MCF 10A (cell line): ENCODE data around the gene SUSD3. TPM values are rescaled to one million over a fixed set of nuclear protein-coding genes. Genes with fewer than 3 reads are reported as not detected.

Source experiments
- BruUV-seq: library from RNA; stranded (reverse); fragments of 400-500 nt; replicated peaks from 2 replicates; lab custom pipeline; 2021; lab: Mats Ljungman, UMichigan
- CTCF ChIA-PET: fragments of 300-600 bp; sonication (Branson Sonifier 250); formaldehyde crosslinking; extraction: SDS; loops from one replicate; lab custom pipeline; 2021; ENCODE audit warnings: antibody characterized with exemption, inconsistent platforms; lab: Yijun Ruan, JAX
- POLR2A ChIA-PET: fragments of 300-600, 350-650 bp; sonication (Branson Sonifier 250); formaldehyde crosslinking; extraction: SDS; loops from one replicate; lab custom pipeline; 2020; ENCODE audit warnings: antibody characterized with exemption, inconsistent platforms; lab: Yijun Ruan, JAX
- DNase-seq: peaks from one replicate; pipeline ENCODE4 v3.0.0-alpha.2; 2018; ENCODE audit not compliant: unreplicated experiment
- H3K27ac Mint-ChIP-seq: one replicate; pipeline ENCODE4 v1.8.0; 2022; ENCODE audit warnings: mild to moderate bottlenecking, low read depth, mixed read lengths; ENCODE audit not compliant: unreplicated experiment
- H3K27me3 Mint-ChIP-seq: one replicate; pipeline ENCODE4 v1.8.0; 2022; ENCODE audit warnings: mixed read lengths; ENCODE audit not compliant: insufficient read depth, unreplicated experiment
- H3K36me3 Mint-ChIP-seq: one replicate; pipeline ENCODE4 v1.8.0; 2022; ENCODE audit warnings: mild to moderate bottlenecking, moderate library complexity, mixed read lengths; ENCODE audit not compliant: insufficient read depth, unreplicated experiment
- H3K4me1 Mint-ChIP-seq: one replicate; pipeline ENCODE4 v1.8.0; 2022; ENCODE audit warnings: mixed read lengths; ENCODE audit not compliant: insufficient read depth, unreplicated experiment
- H3K4me3 Mint-ChIP-seq: one replicate; pipeline ENCODE4 v1.8.0; 2022; ENCODE audit warnings: mild to moderate bottlenecking, moderate library complexity, mixed read lengths; ENCODE audit not compliant: unreplicated experiment
- H3K9me3 Mint-ChIP-seq: one replicate; pipeline ENCODE4 v1.8.0; 2022; ENCODE audit warnings: mixed read lengths; ENCODE audit not compliant: unreplicated experiment
- CTCF ChIP-seq: fragments of 200-600 bp; IDR thresholded peaks from one replicate; pipeline ENCODE4 v1.8.0; 2022; ENCODE audit warnings: antibody characterized with exemption, mild to moderate bottlenecking; ENCODE audit not compliant: unreplicated experiment
- intact Hi-C: fragments of 100-400 bp; cut with micrococcal nuclease; formaldehyde crosslinking; loops from 2 replicates; pipeline ENCODE4 v1.14.1; 2022
- total RNA-seq: library from RNA; stranded (reverse); gene quantifications from 2 replicates; pipeline ENCODE4 v1.2.3, GENCODE V29; 2022

SUSD3 gene
- total RNA-seq, 1 experiment from 2014 or later = not detected

GRCh38 chr9:93089481-93089991 is 31.0 kb downstream of the SUSD3 start:
- Mint-ChIP-seq H3K27me3 (no peaks in the 10 kb centered on the region), H3K4me1 (peaks cover 10% of the 10 kb centered on the region), H3K36me3 (peaks cover 5% of the 10 kb centered on the region), H3K27ac (no peak overlapping the region), H3K9me3 (peaks cover 20% of the 10 kb centered on the region), H3K4me3 (no peak overlapping the region)
- intact Hi-C loops = no loop called here
- TF ChIP-seq CTCF = no peak
- no peak for DNase-seq
- ChIA-PET POLR2A (no interaction called here), CTCF (interaction anchor here (0.6 kb wide), 1 partner anchor 54 kb away, joined by 3 read pairs; no protein-coding TSS in a partner anchor)
- no TSS peak for BruUV-seq

DNA sequence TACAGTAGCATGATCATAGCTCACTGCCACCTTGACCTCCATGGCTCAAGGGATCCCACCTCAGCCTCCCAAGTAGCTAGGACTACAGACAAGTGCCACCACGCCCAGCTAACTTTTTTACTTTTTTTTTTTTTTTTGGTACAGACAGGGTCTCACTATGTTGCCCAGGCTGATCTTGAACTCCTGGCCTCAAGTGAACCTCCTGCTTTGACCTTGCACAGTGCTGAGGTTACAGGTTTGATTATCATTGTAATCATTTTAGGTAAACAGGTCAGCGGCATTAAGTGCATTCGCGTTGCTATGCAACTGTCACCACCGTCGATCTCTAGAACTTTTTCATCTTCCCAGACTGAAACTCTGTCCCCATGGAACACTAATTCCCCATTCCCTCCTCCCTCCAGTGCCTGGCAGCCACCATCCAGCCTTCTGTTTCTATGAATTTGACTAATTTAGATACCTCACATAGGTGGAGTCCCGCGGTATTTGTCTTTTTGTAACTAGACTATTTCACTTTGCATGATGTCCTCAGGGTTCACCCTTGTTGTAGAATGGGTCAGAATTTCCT is 31.7 kb downstream of the SUSD3 start:
- Mint-ChIP-seq H3K4me3 (no peak overlapping the region), H3K27me3 (no peaks in the 10 kb centered on the region), H3K9me3 (peaks cover 20% of the 10 kb centered on the region), H3K27ac (no peak overlapping the region), H3K4me1 (peaks cover 10% of the 10 kb centered on the region), H3K36me3 (peaks cover 5% of the 10 kb centered on the region)
- no peak for TF ChIP-seq CTCF
- DNase-seq = no peak
- ChIA-PET POLR2A (no interaction called here), CTCF (interaction anchor here (0.6 kb wide), 1 partner anchor 55 kb away, joined by 3 read pairs; no protein-coding TSS in a partner anchor)
- no TSS peak for BruUV-seq
- intact Hi-C loops = no loop called here

DNA sequence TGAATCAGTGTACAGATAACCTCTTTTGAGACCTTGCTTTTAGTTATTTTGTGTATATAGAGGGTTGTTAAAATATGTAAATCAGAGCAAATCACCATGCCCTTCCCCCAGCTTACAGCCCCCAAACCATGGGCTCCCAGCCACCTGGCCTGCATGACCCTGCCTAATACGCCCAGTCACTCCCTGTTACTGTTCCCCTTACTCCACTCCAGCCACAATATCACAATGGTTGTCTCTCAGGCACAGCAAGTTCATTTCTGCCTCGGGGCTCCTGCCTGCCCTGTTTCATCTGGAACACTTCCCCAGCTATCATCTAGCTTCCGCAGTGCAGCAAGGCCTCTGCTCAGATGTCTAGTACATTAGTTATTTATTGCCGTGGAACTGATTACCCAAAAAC is 32.6 kb downstream of the SUSD3 start:
- POLR2A ChIA-PET = no interaction called here
- Mint-ChIP-seq H3K9me3 (peaks cover 20% of the 10 kb centered on the region), H3K4me1 (peaks cover 10% of the 10 kb centered on the region), H3K4me3 (no peak overlapping the region), H3K36me3 (peaks cover 5% of the 10 kb centered on the region), H3K27me3 (no peaks in the 10 kb centered on the region), H3K27ac (no peak overlapping the region)
- DNase-seq = no peak
- TF ChIP-seq CTCF = no peak
- CTCF ChIA-PET = no interaction called here
- intact Hi-C loops = no loop called here
- no TSS peak for BruUV-seq

GRCh38 chr9:93091453-93092081 is 33.1 kb downstream of the SUSD3 start:
- peaks cover 20% of the 10 kb centered on the region for H3K9me3 Mint-ChIP-seq
- H3K4me3 Mint-ChIP-seq = no peak overlapping the region
- no peaks in the 10 kb centered on the region for H3K27me3 Mint-ChIP-seq
- CTCF ChIA-PET = no interaction called here
- H3K27ac Mint-ChIP-seq = no peak overlapping the region
- POLR2A ChIA-PET = interaction anchor here (0.5 kb wide), 1 partner anchor 1075 kb away, joined by 3 read pairs; no protein-coding TSS in a partner anchor
- peaks cover 10% of the 10 kb centered on the region for H3K4me1 Mint-ChIP-seq
- peaks cover 5% of the 10 kb centered on the region for H3K36me3 Mint-ChIP-seq
- no TSS peak for BruUV-seq
- intact Hi-C loops = no loop called here
- peak; percentile 91 for DNase-seq
- TF ChIP-seq CTCF = no peak
